Endometrial microvascular endothelial cells (primary cell): ENCODE data around the gene C1orf174. TPM values are rescaled to one million over a fixed set of nuclear protein-coding genes. Genes with fewer than 3 reads are reported as not detected.

Experiments
- in situ Hi-C: cut with HindIII; loops from 2 replicates; pipeline ENCODE4 v1.10.0; 2017; ENCODE audit warnings: low sequenced_read_pairs, low pct_unique_long_range_greater_than_20kb; ENCODE audit errors: inconsistent ontology term
- total RNA-seq: library from RNA; depleted of rRNA; stranded (reverse); fragments of >200 nt; gene quantifications from one replicate; pipeline ENCODE4 v1.2.3, GENCODE V29; 2015; ENCODE audit errors: inconsistent ontology term

Gene C1orf174
- total RNA-seq, 1 donor from 2014 or later = 43.7 TPM

DNA sequence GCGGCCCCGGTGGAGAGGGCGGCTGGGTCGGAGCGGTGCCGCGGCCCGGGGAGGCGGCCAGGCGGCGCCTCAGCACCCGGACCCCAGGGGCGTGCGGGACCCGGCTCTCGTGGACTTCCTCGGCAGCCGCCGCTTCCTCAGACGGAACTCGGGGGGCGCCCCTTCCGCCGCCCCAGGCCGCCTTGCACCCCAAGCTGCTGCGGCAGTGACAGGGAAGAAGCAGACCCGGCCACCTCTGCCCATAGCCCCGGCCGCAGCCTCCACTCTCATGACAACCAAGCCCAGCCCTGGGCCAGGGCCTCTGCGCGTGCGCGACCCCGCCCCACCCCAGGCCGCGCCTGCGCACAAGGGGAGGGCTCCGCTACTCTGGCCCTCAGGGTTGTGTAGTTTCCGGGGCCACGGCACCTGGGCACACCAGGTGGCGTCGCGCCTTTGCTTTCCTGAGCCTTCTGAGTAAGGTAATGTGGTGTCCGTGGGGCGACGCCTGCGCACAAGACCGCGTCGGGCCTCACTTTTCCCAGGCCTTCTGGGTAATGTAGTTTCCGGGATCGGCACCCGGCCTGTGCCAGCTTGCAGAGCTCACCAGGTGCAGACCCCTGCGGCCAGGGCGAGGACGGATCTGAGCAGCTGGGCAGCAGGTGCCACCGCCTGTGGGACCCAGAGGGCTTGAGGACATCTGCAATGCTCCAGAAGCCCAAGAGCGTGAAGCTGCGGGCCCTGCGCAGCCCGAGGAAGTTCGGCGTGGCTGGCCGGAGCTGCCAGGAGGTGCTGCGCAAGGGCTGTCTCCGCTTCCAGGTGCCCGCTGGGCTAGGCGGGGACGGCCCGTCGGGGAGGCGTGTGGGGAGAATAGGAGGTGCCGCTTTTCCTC is 42.9 kb downstream of the C1orf174 start, which contains the start of the genes CEP104 and DFFB:
Gene CEP104, minus strand, starts transcription at position 289 of the 868 bp plus-strand sequence. CDS start 4,804 bp downstream, outside the sequence.
Gene DFFB, plus strand, starts transcription at position 554 of the 868 bp plus-strand sequence. Its CDS starts 128 bp downstream, at position 682.
- in situ Hi-C loops = no loop called here

DNA sequence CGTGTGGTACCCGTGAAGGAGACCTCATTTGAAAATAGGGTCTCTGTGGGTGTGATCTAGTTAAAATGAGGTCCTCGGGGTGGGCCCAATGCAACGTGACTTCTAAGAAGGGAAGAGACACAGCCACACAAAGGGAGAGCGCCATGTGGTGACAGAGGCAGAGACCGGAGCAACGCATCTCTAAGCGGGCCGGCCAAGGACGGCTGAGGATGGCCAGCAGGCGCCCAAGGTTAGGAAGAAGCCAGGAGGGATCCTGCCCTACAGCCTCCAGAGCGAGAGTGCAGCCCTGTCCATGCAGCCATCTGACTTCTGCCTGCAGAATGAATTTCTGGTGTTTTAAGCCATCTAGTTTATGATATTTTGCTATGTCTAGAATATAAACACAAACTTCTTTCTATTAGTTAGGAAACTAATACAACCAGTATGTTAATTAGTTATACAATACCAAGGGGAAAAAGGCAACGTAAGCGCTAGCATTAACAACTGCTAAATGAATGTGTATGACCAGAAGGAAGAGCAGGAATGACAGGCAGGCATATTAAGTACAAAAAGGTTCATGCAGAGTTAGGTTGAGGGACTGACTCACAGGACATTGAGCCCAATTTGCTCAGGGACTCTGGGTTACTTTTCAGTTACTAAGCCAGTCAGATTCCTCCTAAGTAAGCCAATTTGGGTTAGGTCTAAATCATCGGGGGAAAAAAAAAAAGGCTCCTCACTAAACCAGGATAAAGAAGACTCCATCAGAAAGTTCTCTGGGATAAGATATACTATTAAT is 47.2 kb downstream of the C1orf174 start:
- in situ Hi-C loops = no loop called here

- in situ Hi-C loops = no loop called here
Observed at GRCh38 chr1:3852091-3852490, 48.0 kb downstream of the C1orf174 start.

DNA sequence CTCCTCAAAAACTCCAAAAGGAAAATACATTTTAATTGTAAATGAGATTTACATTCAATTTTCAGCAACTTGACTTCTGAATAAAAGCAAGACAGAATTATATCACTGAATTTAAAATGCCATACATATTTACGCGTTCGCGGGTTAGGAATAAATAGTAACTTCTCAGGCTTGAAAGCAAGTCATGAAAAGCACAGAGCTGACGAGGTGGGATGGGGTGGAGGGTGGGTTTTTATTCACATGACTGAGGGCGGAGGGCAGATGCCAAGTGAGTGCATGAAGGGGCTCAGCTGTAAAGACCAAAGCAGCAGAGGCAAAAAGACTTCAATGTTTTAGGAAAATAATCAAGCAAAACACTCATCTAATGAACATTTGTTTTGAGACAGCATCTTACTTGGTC is 48.8 kb downstream of the C1orf174 start:
- in situ Hi-C loops = no loop called here

GRCh38 chr1:3850857-3851256 is 49.2 kb downstream of the C1orf174 start:
- in situ Hi-C loops = no loop called here

- in situ Hi-C loops = no loop called here
Observed at GRCh38 chr1:3847081-3847480, 53.0 kb downstream of the C1orf174 start.

- in situ Hi-C loops = no loop called here
Observed at GRCh38 chr1:3846541-3846940, 53.5 kb downstream of the C1orf174 start.

GRCh38 chr1:3842912-3843311 is 57.2 kb downstream of the C1orf174 start:
- in situ Hi-C loops = no loop called here

DNA sequence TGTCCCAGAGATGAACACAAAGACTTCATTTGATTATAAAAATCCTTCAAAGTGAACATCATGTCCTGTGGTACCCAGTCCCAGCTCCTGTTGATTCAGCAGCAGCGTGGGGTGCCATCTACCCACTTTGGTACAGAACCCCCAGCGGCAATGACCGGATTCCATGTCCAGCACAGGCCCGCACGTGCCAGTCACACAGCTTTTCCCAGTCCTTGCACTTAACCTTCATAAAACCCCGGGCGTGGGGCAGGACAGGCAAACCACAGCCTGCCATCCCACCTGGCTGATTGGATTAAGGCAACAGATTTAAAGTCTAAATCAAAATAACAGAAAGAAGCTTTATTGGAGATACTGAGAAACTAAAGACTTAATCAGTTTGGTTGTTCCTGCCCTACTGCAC is 58.6 kb downstream of the C1orf174 start:
- in situ Hi-C loops = no loop called here

Other genes with a start within 250 kb of the C1orf174 start
- gene TP73, start 247.8 kb downstream of the C1orf174 start, total RNA-seq = not detected
- not detected for gene CCDC27, start 147.8 kb downstream of the C1orf174 start, total RNA-seq
- gene SMIM1, start 127.5 kb downstream of the C1orf174 start, total RNA-seq = not detected
- 37.0 TPM for gene LRRC47, start 103.8 kb downstream of the C1orf174 start, total RNA-seq
- gene CEP104, start 43.1 kb downstream of the C1orf174 start, total RNA-seq = 25.3 TPM
- 20.2 TPM for gene DFFB, start 42.8 kb downstream of the C1orf174 start, total RNA-seq